GM13977 (cell line): Measurements from ENCODE around the gene HTR2A.

Source experiments
- DNase-seq: peaks from one replicate; pipeline ENCODE4 v3.0.0; 2012; ENCODE audit warnings: low spot score
- CTCF ChIP-seq: IDR thresholded peaks from 2 replicates; pipeline ENCODE4 v1.5.1; 2012; ENCODE audit warnings: mild to moderate bottlenecking, control low read depth; ENCODE audit not compliant: insufficient read depth; ENCODE audit errors: extremely low read depth, missing control alignments
- in situ Hi-C: fragments of 300-500 bp; cut with MboI; formaldehyde crosslinking; loops from one replicate; pipeline ENCODE4 v1.12.0; 2022; ENCODE audit warnings: low sequenced_read_pairs, low pct_unique_long_range_greater_than_20kb, mixed read lengths, inconsistent platforms; ENCODE audit not compliant: unreplicated experiment

The HTR2A gene

DNA sequence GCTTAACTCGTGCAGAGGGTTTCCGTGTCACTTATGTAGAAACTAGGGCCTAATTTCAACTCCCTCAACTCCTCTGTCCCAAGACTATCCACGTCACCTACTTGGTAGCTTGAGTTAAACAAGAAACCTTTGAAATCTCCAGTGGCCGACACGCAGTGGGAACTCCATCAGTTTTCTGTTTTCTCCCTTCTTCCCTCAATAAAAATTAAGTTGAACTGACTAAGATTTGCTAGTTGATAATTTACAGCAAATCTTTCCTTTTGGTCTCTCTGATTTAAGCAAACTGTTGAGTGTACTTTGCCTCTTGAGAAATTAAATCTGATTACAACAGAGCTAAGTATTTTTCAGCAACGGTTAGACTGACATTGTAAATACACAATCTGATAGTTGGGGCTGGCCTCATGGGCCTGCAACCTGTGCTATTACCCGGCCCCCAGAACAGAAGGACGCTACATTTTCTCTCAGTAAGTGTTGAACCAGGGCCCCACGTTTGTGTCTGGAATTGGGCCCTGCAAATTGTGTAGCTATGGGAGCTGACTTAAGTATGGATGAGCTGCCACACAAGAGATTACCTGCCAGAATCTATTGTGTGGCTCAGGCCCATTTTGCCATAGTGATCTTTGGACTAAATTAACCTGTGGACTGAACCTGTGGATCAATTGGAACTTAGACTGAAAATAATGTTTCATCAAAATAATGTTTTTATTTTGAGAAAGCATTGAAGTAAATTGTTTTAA, 99.2 kb downstream of the HTR2A start:
- no peak for DNase-seq
- TF ChIP-seq CTCF, result no peak
- in situ Hi-C loops, result no loop called here

GRCh38 chr13:46796515-46797474, 100.1 kb downstream of the HTR2A start, which contains the start of gene ESD:
ESD (minus strand) TSS chr13:46797161; CDS start chr13:46791413, 5,748 bp downstream.
- TF ChIP-seq CTCF, result no peak
- in situ Hi-C loops, result no loop called here
- DNase-seq, result peak; percentile 89

DNA sequence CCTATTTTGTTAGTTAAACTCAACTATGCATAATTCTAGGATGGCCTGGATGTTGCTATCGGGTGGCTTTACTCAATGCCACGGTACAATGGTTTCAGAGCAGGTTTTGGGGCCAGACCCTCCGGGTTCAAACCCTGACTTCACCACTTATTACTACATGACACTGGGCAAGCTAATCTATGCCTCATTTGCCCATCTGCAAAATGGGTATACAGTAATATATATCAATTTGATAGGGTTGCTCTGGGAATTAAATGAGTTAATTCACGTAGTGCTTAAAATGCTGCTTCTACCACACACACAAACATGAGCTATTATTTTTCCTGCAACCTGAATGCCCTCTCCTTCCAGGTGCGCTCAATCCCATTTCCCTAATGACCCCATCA, 100.7 kb downstream of the HTR2A start:
- in situ Hi-C loops, result no loop called here
- DNase-seq, result no peak
- TF ChIP-seq CTCF, result no peak

GRCh38 chr13:46795321-46795720, 101.5 kb downstream of the HTR2A start:
- no peak for DNase-seq
- no peak for TF ChIP-seq CTCF
- in situ Hi-C loops, result no loop called here

DNA sequence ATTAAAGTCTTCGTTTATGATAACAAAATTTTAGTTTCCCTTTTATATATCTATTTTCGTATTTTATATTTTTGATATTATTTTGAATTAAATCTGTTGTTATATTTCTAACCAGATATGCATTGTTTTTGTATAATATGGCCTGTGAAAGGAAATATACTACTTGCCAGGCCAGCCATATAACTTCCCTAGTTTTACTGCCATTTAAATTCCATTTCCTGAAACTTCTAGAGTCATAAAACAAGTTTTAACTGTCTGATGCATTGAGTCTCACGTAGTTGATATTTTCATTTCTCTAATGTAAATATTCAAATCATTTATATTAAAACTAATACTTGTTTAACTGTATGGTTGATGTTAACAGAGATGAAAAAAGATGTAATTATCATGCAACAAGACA, 113.3 kb downstream of the HTR2A start:
- in situ Hi-C loops, result no loop called here
- no peak for TF ChIP-seq CTCF
- DNase-seq, result no peak

DNA sequence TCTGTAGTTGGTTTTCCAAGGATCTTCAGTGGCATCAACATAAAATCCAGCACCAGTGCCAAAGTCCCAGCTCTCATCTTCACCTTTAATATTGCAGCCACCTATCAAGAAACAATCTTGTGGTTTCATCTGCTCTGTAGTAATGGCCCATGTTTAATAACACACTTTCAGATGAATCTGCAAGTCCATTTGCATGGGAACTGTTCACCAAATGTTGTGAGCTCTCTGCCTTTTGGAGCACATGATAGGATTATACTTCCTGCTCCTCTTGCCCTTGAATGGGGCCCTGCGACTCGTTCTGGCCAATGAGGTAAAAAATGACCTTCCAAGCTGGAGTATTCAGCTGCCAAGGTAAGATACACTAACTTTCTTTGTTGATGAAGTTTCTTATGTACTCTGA, 114.2 kb downstream of the HTR2A start:
- DNase-seq, result no peak
- TF ChIP-seq CTCF, result no peak

More for the DNA sequence above, 114.2 kb downstream of the HTR2A start:
- in situ Hi-C loops, result no loop called here
